HEK293 (cell line): ENCODE data around the gene MYRIP.
"Not testable (repeated sequence)": the region's sequence is repeated elsewhere in the genome, so short reads cannot be mapped to it uniquely, and the experiment has no call there.

Experiments used
- CTCF ChIA-PET: fragments of 350-600 bp; formaldehyde crosslinking; extraction: SDS; loops from one replicate; lab custom pipeline; 2021; ENCODE audit warnings: antibody characterized with exemption; lab: Yijun Ruan, JAX
- POLR2A ChIA-PET: fragments of 300-600 bp; formaldehyde crosslinking; extraction: SDS; loops from one replicate; lab custom pipeline; 2020; ENCODE audit warnings: antibody characterized with exemption, inconsistent platforms; lab: Yijun Ruan, JAX
- H3K27ac ChIP-seq: fragments of 200-500 bp; sonication (Bioruptor generic); 2 replicates; pipeline ENCODE4 v1.5.1; 2014; ENCODE audit warnings: low read depth, low read length, control low read depth, inconsistent platforms; ENCODE audit errors: extremely low read depth
- H3K36me3 ChIP-seq, 2 experiments: fragments of 200-500 bp in 1 of 2; sonication (Bioruptor generic) in 1 of 2; 1 replicate in 1 of 2; 2 replicates in 1 of 2; pipeline ENCODE4 v1.5.1; 2014 to 2017; ENCODE audit warnings: inconsistent platforms in 2 of 2, low read length in 2 of 2; ENCODE audit not compliant: control insufficient read depth in 2 of 2, insufficient read depth in 1 of 2
- H3K4me1 ChIP-seq: fragments of 200-500 bp; sonication (Bioruptor generic); 2 replicates; pipeline ENCODE4 v1.5.1; 2014; ENCODE audit warnings: mild to moderate bottlenecking, low read length, inconsistent platforms; ENCODE audit not compliant: control insufficient read depth, insufficient read depth
- H3K4me3 ChIP-seq: 2 replicates; pipeline ENCODE4 v1.5.1; 2011; ENCODE audit warnings: low read depth, mild to moderate bottlenecking, control low read depth, low read length, moderate library complexity
- H3K9me3 ChIP-seq: fragments of 200-500 bp; sonication (Bioruptor generic); 2 replicates; pipeline ENCODE4 v1.5.1; 2014; ENCODE audit warnings: low read depth, low read length, inconsistent platforms; ENCODE audit not compliant: control insufficient read depth, insufficient read depth
- GLI4 ChIP-seq: fragments of 450-650 bp; formaldehyde crosslinking; IDR thresholded peaks from 2 replicates; pipeline ENCODE4 v1.5.1; 2016; ENCODE audit warnings: missing biosample characterization, missing genetic modification characterization
- GLIS2 ChIP-seq: fragments of 450-650 bp; formaldehyde crosslinking; IDR thresholded peaks from 2 replicates; pipeline ENCODE4 v1.5.1; 2016; ENCODE audit warnings: missing biosample characterization, missing genetic modification characterization
- PRDM4 ChIP-seq: fragments of 450-650 bp; formaldehyde crosslinking; IDR thresholded peaks from 2 replicates; pipeline ENCODE4 v1.5.1; 2017; ENCODE audit warnings: missing biosample characterization, missing genetic modification characterization
- SCRT2 ChIP-seq: fragments of 450-650 bp; formaldehyde crosslinking; IDR thresholded peaks from 2 replicates; pipeline ENCODE4 v1.5.1; 2016; ENCODE audit warnings: missing biosample characterization, missing genetic modification characterization
- SETDB1 ChIP-seq: IDR thresholded peaks from one replicate; pipeline ENCODE4 v1.6.1; 2017; ENCODE audit warnings: mild to moderate bottlenecking, low read length, moderate library complexity, mixed read lengths; ENCODE audit not compliant: insufficient read length
- ZBTB1 ChIP-seq: fragments of 450-650 bp; formaldehyde crosslinking; IDR thresholded peaks from 2 replicates; pipeline ENCODE4 v1.5.1; 2016; ENCODE audit warnings: missing biosample characterization, missing genetic modification characterization
- ZBTB7A ChIP-seq: fragments of 450-650 bp; formaldehyde crosslinking; IDR thresholded peaks from 2 replicates; pipeline ENCODE4 v1.5.1; 2016; ENCODE audit warnings: low read depth, missing biosample characterization, missing genetic modification characterization
- ZNF133 ChIP-seq: fragments of 450-650 bp; formaldehyde crosslinking; IDR thresholded peaks from 2 replicates; pipeline ENCODE4 v1.5.1; 2016; ENCODE audit warnings: missing biosample characterization, missing genetic modification characterization
- ZNF140 ChIP-seq: fragments of 450-650 bp; formaldehyde crosslinking; IDR thresholded peaks from 2 replicates; pipeline ENCODE4 v1.5.1; 2016; ENCODE audit warnings: missing biosample characterization, missing genetic modification characterization
- ZNF174 ChIP-seq: fragments of 450-650 bp; formaldehyde crosslinking; IDR thresholded peaks from 2 replicates; pipeline ENCODE4 v1.5.0; 2017; ENCODE audit warnings: missing biosample characterization, mild to moderate bottlenecking, missing genetic modification characterization
- ZNF2 ChIP-seq: fragments of 450-650 bp; formaldehyde crosslinking; IDR thresholded peaks from 2 replicates; pipeline ENCODE4 v1.5.1; 2016; ENCODE audit warnings: missing biosample characterization, missing genetic modification characterization
- ZNF341 ChIP-seq: fragments of 450-650 bp; formaldehyde crosslinking; IDR thresholded peaks from 2 replicates; pipeline ENCODE4; 2016; ENCODE audit warnings: low read depth, missing biosample characterization, missing genetic modification characterization
- ZNF449 ChIP-seq: fragments of 450-650 bp; formaldehyde crosslinking; IDR thresholded peaks from 2 replicates; pipeline ENCODE4 v1.5.1; 2017; ENCODE audit warnings: missing biosample characterization, mild to moderate bottlenecking, missing genetic modification characterization, moderate library complexity
- ZNF513 ChIP-seq: fragments of 450-650 bp; IDR thresholded peaks from 2 replicates; pipeline ENCODE4 v1.5.1; 2018; ENCODE audit warnings: missing biosample characterization, missing genetic modification characterization
- ZNF530 ChIP-seq: fragments of 450-650 bp; formaldehyde crosslinking; IDR thresholded peaks from 2 replicates; pipeline ENCODE4 v1.5.1; 2016; ENCODE audit warnings: low read depth, missing biosample characterization, missing genetic modification characterization
- ZNF549 ChIP-seq: fragments of 450-650 bp; IDR thresholded peaks from 2 replicates; pipeline ENCODE4 v1.5.1; 2018; ENCODE audit warnings: missing biosample characterization, missing genetic modification characterization, mild to moderate bottlenecking, inconsistent platforms, moderate library complexity
- ZNF571 ChIP-seq: fragments of 450-650 bp; formaldehyde crosslinking; IDR thresholded peaks from 2 replicates; pipeline ENCODE4 v1.5.0; 2017; ENCODE audit warnings: missing biosample characterization, missing genetic modification characterization
- ZNF580 ChIP-seq: fragments of 450-650 bp; formaldehyde crosslinking; IDR thresholded peaks from 2 replicates; pipeline ENCODE4 v1.5.1; 2016; ENCODE audit warnings: missing biosample characterization, missing genetic modification characterization
- ZNF600 ChIP-seq: fragments of 450-650 bp; formaldehyde crosslinking; IDR thresholded peaks from 2 replicates; pipeline ENCODE4 v1.5.1; 2016; ENCODE audit warnings: missing biosample characterization, missing genetic modification characterization
- ZNF610 ChIP-seq: fragments of 450-650 bp; formaldehyde crosslinking; IDR thresholded peaks from 2 replicates; pipeline ENCODE4 v1.5.1; 2016; ENCODE audit warnings: missing biosample characterization, missing genetic modification characterization, borderline replicate concordance
- ZNF658 ChIP-seq: fragments of 450-650 bp; formaldehyde crosslinking; IDR thresholded peaks from 2 replicates; pipeline ENCODE4; 2016; ENCODE audit warnings: missing biosample characterization, missing genetic modification characterization
- ZNF692 ChIP-seq: fragments of 450-650 bp; formaldehyde crosslinking; IDR thresholded peaks from 2 replicates; pipeline ENCODE4 v1.5.1; 2016; ENCODE audit warnings: missing biosample characterization, missing genetic modification characterization
- ZNF76 ChIP-seq: fragments of 450-650 bp; formaldehyde crosslinking; IDR thresholded peaks from 2 replicates; pipeline ENCODE4; 2016; ENCODE audit warnings: low read depth, missing biosample characterization, missing genetic modification characterization, borderline replicate concordance
- ZNF792 ChIP-seq: fragments of 450-650 bp; formaldehyde crosslinking; IDR thresholded peaks from 2 replicates; pipeline ENCODE4 v1.5.1; 2016; ENCODE audit warnings: missing biosample characterization, missing genetic modification characterization

The MYRIP gene

GRCh38 chr3:40024526-40024925 is 215.1 kb downstream of the MYRIP start:
- no peaks in the 10 kb centered on the region for H3K4me1 ChIP-seq
- ChIA-PET POLR2A (no interaction called here), CTCF (interaction anchor here (0.5 kb wide), 1 partner anchor 409 kb away, joined by 3 read pairs; no protein-coding TSS in a partner anchor)
- H3K27ac ChIP-seq: no peak overlapping the region
- no peak overlapping the region for H3K4me3 ChIP-seq
- no peaks in the 10 kb centered on the region for H3K36me3 ChIP-seq
- no peaks in the 10 kb centered on the region for H3K9me3 ChIP-seq
- TF ChIP-seq ZNF549 (tag by site-specific recombination): no peak
- no peak for TF ChIP-seq ZNF2 (tag by site-specific recombination)
- TF ChIP-seq ZNF341: no peak
- no peak for TF ChIP-seq PRDM4 (tag by site-specific recombination)
- no peak for TF ChIP-seq ZNF571 (tag by site-specific recombination)
- no peak for TF ChIP-seq GLIS2 (tag by site-specific recombination)
- no peak for TF ChIP-seq ZBTB7A
- TF ChIP-seq ZNF133 (tag by site-specific recombination): no peak
- no peak for TF ChIP-seq ZNF449 (tag by site-specific recombination)
- no peak for TF ChIP-seq SCRT2
- no peak for TF ChIP-seq ZNF174 (tag by site-specific recombination)
- TF ChIP-seq ZNF140 (tag by site-specific recombination): no peak
- no peak for TF ChIP-seq ZNF600 (tag by site-specific recombination)
- no peak for TF ChIP-seq ZNF792 (tag by site-specific recombination)
- TF ChIP-seq ZNF658: no peak
- no peak for TF ChIP-seq ZNF610 (tag by site-specific recombination)
- no peak for TF ChIP-seq ZNF692 (tag by site-specific recombination)

- peak; percentile 52 for TF ChIP-seq SETDB1
Measured at GRCh38 chr3:40025892-40026291, 216.5 kb downstream of the MYRIP start.

GRCh38 chr3:40035177-40035576 is 225.8 kb downstream of the MYRIP start:
- Histone ChIP-seq H3K4me1 (no peaks in the 10 kb centered on the region), H3K36me3 (no peaks in the 10 kb centered on the region), H3K27ac (no peak overlapping the region), H3K9me3 (no peaks in the 10 kb centered on the region), H3K4me3 (no peak overlapping the region)
- POLR2A ChIA-PET: no interaction called here
- CTCF ChIA-PET: interaction anchor here (0.5 kb wide), 1 partner anchor 45 kb away, joined by 3 read pairs; no protein-coding TSS in a partner anchor
- no peak for TF ChIP-seq ZBTB1 (tag by site-specific recombination)
- no peak for TF ChIP-seq GLI4 (tag by site-specific recombination)
- TF ChIP-seq ZNF530 (tag by site-specific recombination): no peak
- TF ChIP-seq ZNF76 (tag by site-specific recombination): no peak
- no peak for TF ChIP-seq ZNF580 (tag by site-specific recombination)
- TF ChIP-seq ZNF513: no peak
- no peak for TF ChIP-seq SCRT2

More at GRCh38 chr3:40025892-40026291, 216.5 kb downstream of the MYRIP start:
- CTCF ChIA-PET, H3K36me3 ChIP-seq, H3K4me3 ChIP-seq, POLR2A ChIA-PET, H3K27ac ChIP-seq, H3K9me3 ChIP-seq, H3K4me1 ChIP-seq: not testable (repeated sequence)
